Epidermal melanocyte (primary cell): ENCODE results near the gene TTC39C.

Experiments used
- DNase-seq: peaks from one replicate; pipeline ENCODE4 v3.0.0; 2011; ENCODE audit warnings: low spot score; ENCODE audit not compliant: insufficient read length

Gene TTC39C

DNA sequence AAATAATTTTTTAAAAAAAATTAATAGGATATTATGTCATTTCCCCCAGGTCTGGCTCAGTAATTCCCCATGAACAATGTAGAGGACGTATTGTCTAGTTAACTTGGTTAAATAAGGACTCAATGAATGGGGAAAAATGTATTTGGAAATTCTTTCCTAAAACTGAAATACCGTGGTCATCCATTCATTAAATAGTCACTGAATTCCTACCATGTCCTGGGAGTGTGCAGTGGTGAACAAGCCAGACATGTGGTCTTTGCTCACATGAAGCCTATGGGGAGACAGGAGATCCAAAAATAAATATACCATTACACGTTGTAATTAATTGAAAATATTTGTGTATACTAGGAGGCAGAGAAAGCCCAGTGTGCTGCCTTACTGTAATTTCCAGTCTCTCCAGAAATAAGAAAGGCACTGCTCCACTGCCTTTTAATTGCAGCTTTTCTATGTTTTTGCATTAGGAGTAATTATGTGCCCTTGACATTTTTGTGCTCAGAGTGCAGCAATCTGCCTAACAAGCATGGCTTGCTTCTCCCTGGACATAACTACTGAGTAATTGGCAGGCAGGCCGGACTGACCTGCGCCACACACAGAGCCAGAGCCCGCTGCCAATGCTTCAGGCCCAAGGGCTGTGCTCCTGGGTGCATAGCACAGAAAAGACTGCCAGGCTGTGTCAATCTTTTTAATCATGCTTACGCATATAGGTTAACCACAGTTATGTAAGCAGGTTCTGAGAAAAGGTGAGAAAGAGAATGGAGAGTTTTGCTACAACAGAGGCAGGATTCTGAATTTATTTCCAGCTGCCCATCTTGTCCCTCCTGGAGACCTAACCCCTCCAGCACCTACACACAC, 22.2 kb upstream of the TTC39C start:
- DNase-seq = no peak

GRCh38 chr18:23992941-23993280, 21.6 kb upstream of the TTC39C start:
- DNase-seq = no peak

- no peak for DNase-seq
Observed at GRCh38 chr18:23994361-23994902, 20.1 kb upstream of the TTC39C start.

DNA sequence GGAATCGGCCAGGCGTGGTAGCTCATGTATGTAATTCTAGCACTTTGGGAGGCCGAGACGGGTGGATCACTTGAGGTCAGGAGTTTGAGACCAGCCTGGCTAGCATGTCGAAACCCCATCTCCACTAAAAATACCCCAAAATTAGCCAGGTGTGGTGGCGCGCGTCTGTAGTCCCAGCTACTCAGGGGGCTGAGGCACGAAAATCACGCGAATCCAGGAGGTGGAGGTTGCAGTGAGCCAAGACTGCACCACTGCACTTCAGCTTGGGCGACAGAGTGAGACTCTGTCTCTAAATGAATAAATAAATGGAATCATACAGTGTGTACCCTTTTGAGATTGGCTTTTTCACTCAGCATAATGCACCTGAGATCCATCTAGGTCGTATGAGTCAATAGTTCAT, 19.4 kb upstream of the TTC39C start:
- no peak for DNase-seq

- no peak for DNase-seq
Observed at GRCh38 chr18:23998018-23998417, 16.5 kb upstream of the TTC39C start.

DNA sequence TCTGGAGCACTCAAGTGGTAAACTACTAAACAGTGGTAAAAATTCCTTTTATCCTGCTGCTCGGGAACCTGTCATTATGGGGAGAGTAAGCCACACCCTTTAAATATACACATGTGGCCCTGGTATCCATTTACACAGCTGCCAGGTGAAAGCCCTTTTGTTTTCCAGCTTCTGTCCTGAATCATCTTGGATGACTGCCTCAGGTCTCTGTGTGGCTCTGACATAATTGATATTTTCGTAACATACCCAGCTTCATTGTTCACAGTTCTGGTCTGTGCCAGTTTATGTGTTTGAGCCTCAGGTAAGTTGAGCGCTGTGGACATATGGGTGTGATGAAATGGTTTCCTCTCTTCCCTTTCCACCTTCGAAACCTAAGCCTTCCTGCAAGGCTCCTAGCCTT, 15.7 kb upstream of the TTC39C start:
- no peak for DNase-seq

- DNase-seq = no peak
Observed at GRCh38 chr18:24000613-24001490, 13.7 kb upstream of the TTC39C start.

- DNase-seq = no peak
Observed at GRCh38 chr18:24002479-24002878, 12.1 kb upstream of the TTC39C start.

GRCh38 chr18:24003288-24003687, 11.3 kb upstream of the TTC39C start:
- no peak for DNase-seq

- DNase-seq = no peak
Observed at GRCh38 chr18:24003903-24004640, 10.5 kb upstream of the TTC39C start.

DNA sequence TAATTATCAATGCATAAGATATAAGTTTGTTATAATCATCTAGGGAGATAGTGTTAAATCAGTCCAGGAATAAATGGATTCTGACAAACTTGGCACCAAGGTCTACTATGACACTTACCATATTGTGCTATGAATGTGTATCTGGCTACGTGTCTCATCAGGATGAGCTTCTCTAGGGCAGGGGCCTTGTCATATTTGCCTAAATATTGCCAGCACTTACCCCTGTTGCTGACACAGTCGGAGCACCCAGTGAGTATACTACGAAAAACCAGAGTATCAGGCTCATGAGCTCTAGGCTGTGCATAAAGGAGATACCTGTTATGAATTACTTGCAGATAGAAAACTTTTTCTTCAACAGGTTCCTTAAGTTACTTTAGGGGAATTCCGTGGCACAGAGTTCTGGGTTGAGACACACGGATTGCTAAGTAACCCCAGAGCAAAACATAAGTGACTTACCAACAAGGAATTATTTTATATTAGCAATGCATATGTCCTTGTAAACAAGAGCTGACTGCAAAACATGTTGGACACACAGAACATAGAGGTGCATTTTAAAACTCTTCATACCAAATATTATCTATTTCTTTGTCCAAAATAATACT, 7.7 kb upstream of the TTC39C start:
- DNase-seq = no peak

- no peak for DNase-seq
Observed at GRCh38 chr18:24009246-24009645, 5.3 kb upstream of the TTC39C start.

DNA sequence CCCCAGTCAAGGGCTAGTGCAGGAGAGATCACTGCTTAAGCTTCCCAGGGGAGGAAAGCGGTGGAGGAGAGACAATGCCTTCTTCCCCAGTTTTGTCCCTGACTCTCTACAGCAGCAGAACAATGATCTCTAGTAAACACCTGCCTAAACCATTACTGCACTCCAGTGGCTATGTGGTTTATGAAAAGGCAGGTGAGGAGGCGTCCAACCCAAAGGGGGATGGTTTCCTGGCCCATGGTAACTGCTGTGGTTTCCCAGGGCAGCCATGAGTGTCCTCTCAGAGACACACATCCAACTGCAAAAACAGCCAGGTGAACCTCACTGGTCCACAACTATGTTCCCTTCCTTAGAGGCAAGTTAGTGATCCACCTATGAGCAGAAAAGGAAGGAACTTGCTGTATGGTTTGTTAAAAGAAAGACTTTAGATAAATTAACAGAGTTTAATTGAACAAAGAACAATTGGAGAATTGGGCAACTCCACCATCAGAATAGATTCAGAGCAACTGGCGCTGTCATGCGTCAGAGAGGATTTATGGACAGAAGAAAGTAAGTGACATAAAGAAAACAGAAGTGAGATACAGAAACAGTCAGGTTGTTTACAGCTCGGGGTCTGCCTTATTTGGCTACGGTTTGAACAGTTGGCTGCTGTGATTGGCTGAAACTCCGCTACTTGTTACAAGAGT, 4.8 kb upstream of the TTC39C start:
- DNase-seq = no peak

DNA sequence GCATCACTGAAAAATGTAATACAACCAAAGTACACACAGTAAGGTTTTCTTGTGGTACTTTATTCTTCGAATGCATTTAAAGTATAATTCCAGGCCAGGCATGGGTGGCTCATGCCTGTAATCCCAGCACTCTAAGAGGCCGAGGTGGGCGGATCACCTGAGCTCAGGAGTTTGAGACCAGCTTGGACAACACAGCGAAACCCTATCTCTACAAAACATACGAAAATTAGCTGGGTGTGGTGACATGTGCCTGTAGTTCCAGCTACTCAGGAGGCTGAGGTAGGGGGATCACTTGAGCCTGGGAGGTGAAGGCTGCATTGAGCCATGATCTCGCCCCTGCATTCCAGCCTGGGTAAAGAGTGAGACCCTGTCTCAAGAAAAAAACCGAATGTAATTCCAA, 3.9 kb upstream of the TTC39C start:
- DNase-seq = no peak

- DNase-seq = no peak
Observed at GRCh38 chr18:24011123-24011917, 3.2 kb upstream of the TTC39C start.

DNA sequence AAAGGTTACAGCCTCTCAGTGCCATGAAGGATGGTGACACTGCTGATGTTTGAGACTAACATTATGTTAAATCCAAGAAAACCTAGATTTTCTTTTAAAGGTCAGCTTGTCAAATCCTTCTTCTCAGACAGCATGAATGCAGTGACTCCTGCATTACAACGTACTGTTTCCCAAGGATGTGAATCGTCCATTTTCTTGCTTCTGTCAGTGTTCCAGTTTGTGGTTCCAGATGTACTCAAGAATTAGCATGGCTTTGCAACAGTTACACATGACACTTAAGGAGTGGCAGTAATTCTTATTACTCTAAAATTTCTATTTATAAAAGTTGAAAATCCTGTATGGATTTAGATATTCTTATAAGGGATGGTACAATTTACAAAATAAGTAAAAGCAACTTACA, 1.5 kb upstream of the TTC39C start:
- no peak for DNase-seq

DNA sequence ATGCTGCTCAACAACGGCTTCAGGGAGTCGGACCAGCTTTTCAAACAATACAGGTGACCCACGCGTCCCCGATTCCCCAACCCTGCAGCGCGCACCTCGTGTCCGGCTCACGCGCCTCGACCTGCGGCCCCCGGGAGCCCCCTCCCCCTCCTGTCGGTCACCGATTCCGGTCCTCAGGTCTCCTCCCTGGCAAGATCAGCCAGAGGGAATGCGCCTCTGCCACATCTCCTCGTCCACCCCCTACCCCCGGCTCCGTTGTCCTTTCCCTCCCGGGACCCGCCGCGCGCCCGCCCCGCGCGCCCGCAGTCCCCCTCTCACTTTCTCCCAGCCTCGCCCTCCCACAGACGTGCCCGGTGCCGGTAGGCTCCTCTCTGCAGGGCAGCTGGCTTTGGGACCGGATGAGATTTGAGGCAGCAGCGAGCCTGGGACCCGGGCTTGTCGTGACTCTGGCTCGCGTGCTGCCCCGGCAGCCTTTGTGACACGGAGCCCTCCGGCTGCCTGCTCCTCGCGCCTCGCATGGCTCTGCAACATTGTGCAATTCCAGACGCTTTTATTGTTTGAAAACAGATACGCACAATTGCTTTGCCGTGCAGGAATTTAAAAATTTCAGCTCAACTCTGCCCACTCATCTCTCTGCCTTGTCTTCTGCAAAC, 558 bp downstream of the TTC39C start:
- peak; percentile 57 for DNase-seq

- no peak for DNase-seq
Observed at GRCh38 chr18:24015639-24016631, 1.4 kb downstream of the TTC39C start.
